DMS114 treated with DMSO at 0.1 percent for 48 hours (cell line): Measurements from ENCODE around the gene UNC13D.
"Not testable (repeated sequence)": the region's sequence is repeated elsewhere in the genome, so short reads cannot be mapped to it uniquely, and the experiment has no call there.

Experiments used
- DNase-seq: peaks from one replicate; lab custom pipeline; 2025; ENCODE audit not compliant: unreplicated experiment; lab: John Stamatoyannopoulos, UW

The UNC13D gene

GRCh38 chr17:75875182-75875939, 31.2 kb upstream of the UNC13D start:
- DNase-seq = no peak

GRCh38 chr17:75874323-75875181, 30.3 kb upstream of the UNC13D start:
- no peak for DNase-seq

- no peak for DNase-seq
Observed at GRCh38 chr17:75873587-75874322, 29.6 kb upstream of the UNC13D start.

- DNase-seq = no peak
Observed at GRCh38 chr17:75872434-75873351, 28.5 kb upstream of the UNC13D start.

GRCh38 chr17:75870228-75870627, 26.0 kb upstream of the UNC13D start:
- not testable (repeated sequence) for DNase-seq

GRCh38 chr17:75869282-75870141, 25.3 kb upstream of the UNC13D start:
- no peak for DNase-seq

GRCh38 chr17:75868730-75869281, 24.6 kb upstream of the UNC13D start:
- not testable (repeated sequence) for DNase-seq

- DNase-seq = not testable (repeated sequence)
Observed at GRCh38 chr17:75865404-75866188, 21.4 kb upstream of the UNC13D start.

- not testable (repeated sequence) for DNase-seq
Observed at GRCh38 chr17:75864887-75865286, 20.7 kb upstream of the UNC13D start.

- DNase-seq = no peak
Observed at GRCh38 chr17:75864448-75864871, 20.3 kb upstream of the UNC13D start.

- no peak for DNase-seq
Observed at GRCh38 chr17:75861927-75862317, 17.7 kb upstream of the UNC13D start.

GRCh38 chr17:75859358-75859757, 15.2 kb upstream of the UNC13D start:
- DNase-seq = not testable (repeated sequence)

- peak; percentile 45 for DNase-seq
Observed at GRCh38 chr17:75856062-75856756, 12.0 kb upstream of the UNC13D start.

GRCh38 chr17:75855310-75856061, 11.3 kb upstream of the UNC13D start, which contains the start of gene WBP2:
Gene WBP2, minus strand, starts transcription at chr17:75855335. Its CDS starts 38 bp downstream, at chr17:75855297.
- peak; percentile 99 for DNase-seq

GRCh38 chr17:75854881-75855309, 10.7 kb upstream of the UNC13D start:
- DNase-seq = no peak

- DNase-seq = no peak
Observed at GRCh38 chr17:75854101-75854748, 10.0 kb upstream of the UNC13D start.
